Activated CD4-positive, alpha-beta T cell treated with anti-CD3 and anti-CD28 coated beads, Interleukin-2, amount 10 ng/mL, durations not matched to agents 7 days and 5 days (primary cell): ENCODE results near the gene ZNF614. TPM values are rescaled to one million over a fixed set of nuclear protein-coding genes. Genes with fewer than 3 reads are reported as not detected.
"Not testable (repeated sequence)": the region's sequence is repeated elsewhere in the genome, so short reads cannot be mapped to it uniquely, and the experiment has no call there.

ENCODE experiments used
- CTCF ChIA-PET: fragments of 350-600 bp; sonication (Branson Sonifier 250); formaldehyde crosslinking; loops from one replicate; lab custom pipeline; 2021; ENCODE audit warnings: antibody characterized with exemption; lab: Charles Lee
- POLR2A ChIA-PET: fragments of 350-600 bp; sonication (Branson Sonifier 250); formaldehyde crosslinking; loops from one replicate; lab custom pipeline; 2021; ENCODE audit warnings: antibody characterized with exemption; lab: Charles Lee
- DNase-seq: peaks from one replicate; pipeline ENCODE4 v3.0.0-alpha.2; 2020
- H3K27ac Mint-ChIP-seq: one replicate; pipeline ENCODE4 v1.8.0; 2021; ENCODE audit warnings: mild to moderate bottlenecking, moderate library complexity, mixed read lengths
- H3K27me3 Mint-ChIP-seq: one replicate; pipeline ENCODE4 v1.8.0; 2021; ENCODE audit warnings: mixed read lengths
- H3K36me3 Mint-ChIP-seq: one replicate; pipeline ENCODE4 v1.8.0; 2021; ENCODE audit warnings: low read depth, mixed read lengths
- H3K4me1 Mint-ChIP-seq: one replicate; pipeline ENCODE4 v1.8.0; 2021; ENCODE audit warnings: mixed read lengths
- H3K4me3 Mint-ChIP-seq: one replicate; pipeline ENCODE4 v1.8.0; 2021; ENCODE audit warnings: mild to moderate bottlenecking, moderate library complexity, mixed read lengths
- H3K9me3 Mint-ChIP-seq: one replicate; pipeline ENCODE4 v1.8.0; 2021; ENCODE audit warnings: mixed read lengths
- total RNA-seq, 2 experiments: library from RNA; stranded (reverse); gene quantifications; one replicate each; pipeline ENCODE4 v1.2.3, GENCODE V29; 2021

The ZNF614 gene
- total RNA-seq: 1 to 10 TPM; 9.0 to 9.9 TPM

DNA sequence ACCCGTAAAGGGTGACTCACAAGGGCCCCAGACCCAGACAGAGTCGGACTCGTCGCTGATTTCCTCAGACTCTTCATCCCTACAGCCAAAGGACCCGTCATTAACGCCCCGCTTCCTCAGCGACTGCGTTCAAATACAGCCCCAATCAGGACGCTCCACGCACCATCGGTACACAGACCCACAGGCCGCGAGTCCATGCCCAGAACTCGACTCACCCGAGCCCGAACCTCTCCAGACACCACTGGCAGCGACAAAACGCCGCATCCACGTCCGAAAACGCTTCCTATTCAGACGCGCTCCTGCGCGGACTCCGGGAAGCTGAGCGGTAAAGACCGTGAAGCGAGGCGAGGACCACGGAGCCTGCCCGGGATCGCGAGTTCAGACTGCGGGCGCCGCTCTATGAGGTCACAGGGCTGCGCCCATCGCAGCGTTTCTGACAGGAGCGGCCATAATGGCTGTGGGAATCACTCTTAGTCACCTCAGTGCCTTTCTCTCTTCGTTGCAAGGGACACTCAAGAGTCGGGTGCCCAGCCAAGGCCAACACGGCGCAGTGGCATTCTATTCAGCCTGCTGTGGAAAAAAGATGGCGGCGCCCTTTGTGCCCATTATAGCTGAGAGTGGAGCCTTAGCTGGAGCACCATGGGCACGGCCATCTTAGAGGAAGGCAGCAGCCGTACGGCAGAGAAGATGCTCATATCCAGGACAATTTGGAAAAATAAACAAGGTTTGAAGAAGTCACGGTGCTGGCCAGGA, at the start of gene ZNF614:
ZNF614 (minus strand) TSS at position 353 of the 753 bp plus-strand sequence. CDS start 2,634 bp downstream, outside the sequence.
- POLR2A ChIA-PET: no interaction called here
- Mint-ChIP-seq H3K9me3 (peaks cover 54% of the 10 kb centered on the region), H3K27me3 (no peaks in the 10 kb centered on the region)

DNA sequence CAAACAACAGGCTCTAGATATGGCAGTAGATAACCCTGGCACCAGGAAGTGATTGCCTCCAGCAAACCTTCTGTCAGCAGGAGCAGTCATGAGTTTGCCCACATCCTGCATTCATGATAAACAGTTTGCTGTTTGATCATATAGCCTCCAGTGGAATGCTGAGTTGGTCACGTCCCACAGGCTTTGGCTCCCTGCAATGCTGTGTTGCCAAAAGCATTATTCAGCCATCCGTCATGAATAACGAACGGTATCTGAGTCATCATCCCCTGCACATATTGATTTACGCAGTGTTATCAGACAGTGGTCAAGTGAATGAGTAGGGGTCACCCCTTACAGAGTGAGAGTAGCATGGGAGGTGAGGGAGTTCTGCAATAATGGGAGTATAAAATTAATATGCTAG, 42.3 kb upstream of the ZNF614 start:
- peaks cover 95% of the 10 kb centered on the region for H3K36me3 Mint-ChIP-seq
- H3K27ac Mint-ChIP-seq: no peak overlapping the region
- DNase-seq: no peak
- no peaks in the 10 kb centered on the region for H3K27me3 Mint-ChIP-seq
- ChIA-PET POLR2A (no interaction called here), CTCF (interaction anchor here (0.6 kb wide), 1 partner anchor 299 kb away, joined by 3 read pairs; the partner anchor contains the start of gene ZNF880)
- H3K4me3 Mint-ChIP-seq: no peak overlapping the region
- peaks cover 74% of the 10 kb centered on the region for H3K9me3 Mint-ChIP-seq
- H3K4me1 Mint-ChIP-seq: no peaks in the 10 kb centered on the region

More for the DNA sequence above, at the start of gene ZNF614:
- Mint-ChIP-seq H3K36me3 (peaks cover 76% of the 10 kb centered on the region), H3K4me1 (peaks cover 21% of the 10 kb centered on the region), H3K4me3 (peak within 1 kb of the TSS; percentile 85), H3K27ac (peak within 1 kb of the TSS; percentile 98)
- CTCF ChIA-PET: interaction anchor here (0.6 kb wide), 2 partner anchors 17 to 21 kb away, joined by 3 read pairs; no protein-coding TSS in a partner anchor
- DNase-seq: peak; percentile 88

DNA sequence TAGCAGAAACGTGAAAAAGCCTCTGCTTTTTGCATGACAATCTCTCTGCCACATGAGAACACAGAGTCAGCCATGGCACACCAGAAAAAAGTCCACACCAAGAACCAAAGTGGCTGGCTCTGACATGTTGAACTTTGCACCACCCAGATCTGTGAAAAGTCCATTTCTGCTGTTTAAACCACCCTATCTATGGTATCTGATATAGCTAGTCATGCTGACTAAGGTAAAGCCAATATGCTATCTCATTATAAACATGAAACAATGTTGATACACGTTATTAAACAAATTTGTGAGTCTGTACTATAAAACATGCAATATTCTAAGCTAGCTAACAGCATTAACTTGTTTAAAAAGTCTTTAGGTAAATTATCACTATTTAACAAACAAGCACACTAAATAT, 41.5 kb upstream of the ZNF614 start:
- peaks cover 73% of the 10 kb centered on the region for H3K9me3 Mint-ChIP-seq
- no peak overlapping the region for H3K4me3 Mint-ChIP-seq
- no peak overlapping the region for H3K27ac Mint-ChIP-seq
- no peak for DNase-seq
- ChIA-PET POLR2A (no interaction called here), CTCF (no interaction called here)
- H3K36me3 Mint-ChIP-seq: peaks cover 95% of the 10 kb centered on the region
- H3K27me3 Mint-ChIP-seq: no peaks in the 10 kb centered on the region
- no peaks in the 10 kb centered on the region for H3K4me1 Mint-ChIP-seq

DNA sequence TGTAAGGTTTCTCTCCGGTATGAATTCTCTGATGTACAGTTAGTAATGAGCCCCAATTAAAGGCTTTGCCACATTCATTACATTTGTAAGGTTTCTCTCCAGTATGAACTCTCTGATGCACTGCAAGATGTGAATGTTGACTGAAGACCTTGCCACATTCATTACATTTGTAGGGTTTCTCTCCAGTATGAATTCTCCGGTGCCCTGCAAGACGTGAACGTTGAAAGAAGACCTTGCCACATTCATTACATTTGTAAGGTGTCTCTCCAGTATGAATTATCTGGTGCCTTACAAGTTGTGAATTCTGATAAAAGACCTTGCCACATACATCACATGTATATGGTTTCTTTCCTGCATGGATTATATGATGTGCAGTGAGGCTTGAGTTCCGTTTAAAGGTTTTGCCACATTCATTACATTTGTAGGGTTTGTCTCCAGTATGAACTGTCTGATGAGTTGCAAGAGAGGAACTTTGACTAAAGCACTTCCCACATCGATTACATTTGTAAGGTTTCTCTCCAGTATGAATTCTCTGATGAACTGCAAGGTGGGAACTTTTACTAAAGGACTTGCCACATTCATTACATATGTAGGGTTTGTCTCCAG, 38.2 kb upstream of the ZNF614 start:
- peaks cover 65% of the 10 kb centered on the region for H3K9me3 Mint-ChIP-seq
- ChIA-PET CTCF (no interaction called here), POLR2A (no interaction called here)
- no peak overlapping the region for H3K4me3 Mint-ChIP-seq
- peaks cover 85% of the 10 kb centered on the region for H3K36me3 Mint-ChIP-seq
- DNase-seq: no peak
- H3K27me3 Mint-ChIP-seq: no peaks in the 10 kb centered on the region
- H3K27ac Mint-ChIP-seq: no peak overlapping the region
- no peaks in the 10 kb centered on the region for H3K4me1 Mint-ChIP-seq

DNA sequence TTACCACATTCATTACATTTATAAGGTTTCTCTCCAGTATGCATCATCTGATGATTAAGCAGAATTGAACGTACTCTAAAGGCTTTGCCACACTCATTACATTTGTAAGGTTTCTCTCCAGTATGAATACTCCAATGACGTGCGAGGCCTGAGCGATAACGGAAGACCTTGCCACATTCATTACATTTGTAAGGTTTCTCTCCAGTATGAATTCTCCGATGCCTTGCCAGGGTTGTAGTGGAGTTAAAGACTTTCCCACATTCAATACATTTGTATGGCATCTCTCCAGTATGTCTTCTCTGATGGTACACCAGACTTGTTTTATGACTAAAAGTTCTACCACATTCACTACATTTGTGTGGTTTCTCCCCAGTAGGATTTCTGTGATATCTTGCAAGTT, 37.2 kb upstream of the ZNF614 start:
- Mint-ChIP-seq H3K27ac (no peak overlapping the region), H3K4me1 (no peaks in the 10 kb centered on the region), H3K27me3 (no peaks in the 10 kb centered on the region), H3K9me3 (peaks cover 65% of the 10 kb centered on the region), H3K4me3 (no peak overlapping the region), H3K36me3 (peaks cover 84% of the 10 kb centered on the region)
- ChIA-PET POLR2A (no interaction called here), CTCF (interaction anchor here (0.6 kb wide), 1 partner anchor 628 kb away, joined by 3 read pairs; no protein-coding TSS in a partner anchor)
- no peak for DNase-seq

DNA sequence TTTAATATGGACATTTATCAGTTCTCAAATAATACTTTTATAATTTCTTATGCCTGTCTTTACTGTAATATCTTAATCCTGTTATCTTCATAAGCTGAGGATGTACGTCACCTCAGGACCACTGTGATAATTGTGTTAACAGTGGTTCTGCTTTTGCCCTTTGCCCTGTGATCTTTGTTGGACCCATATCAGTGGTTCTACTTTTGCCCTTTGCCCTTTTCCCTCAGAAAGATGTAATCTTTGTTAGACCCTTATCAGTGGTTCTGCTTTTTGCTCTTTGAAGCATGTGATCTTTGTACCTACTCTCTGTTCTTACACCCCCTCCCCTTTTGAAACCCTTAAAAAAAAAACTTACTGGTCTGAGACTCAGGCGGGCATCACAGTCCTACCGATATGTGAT, 28.3 kb upstream of the ZNF614 start:
- H3K4me3 Mint-ChIP-seq, CTCF ChIA-PET, H3K4me1 Mint-ChIP-seq, H3K27me3 Mint-ChIP-seq, H3K27ac Mint-ChIP-seq, DNase-seq, POLR2A ChIA-PET: not testable (repeated sequence)
- Mint-ChIP-seq H3K9me3 (peaks cover 68% of the 10 kb centered on the region), H3K36me3 (peaks cover 56% of the 10 kb centered on the region)

DNA sequence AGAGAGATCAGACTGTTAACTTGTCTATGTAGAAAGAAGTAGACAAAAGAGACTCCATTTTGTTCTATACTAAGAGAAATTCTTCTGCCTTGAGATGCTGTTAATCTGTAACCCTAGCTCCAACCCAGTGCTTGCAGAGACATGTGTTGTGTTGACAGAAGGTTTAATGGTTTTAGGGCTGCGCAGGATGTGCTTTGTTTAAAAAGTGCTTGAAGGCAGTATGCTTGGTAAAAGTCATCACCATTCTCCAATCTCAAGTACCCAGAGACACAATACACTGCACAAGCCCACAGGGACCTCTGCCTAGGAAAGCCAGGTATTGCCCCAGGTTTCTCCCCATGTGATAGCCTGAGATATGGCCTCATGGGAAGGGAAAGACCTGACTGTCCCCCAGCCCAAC, 23.6 kb upstream of the ZNF614 start:
- POLR2A ChIA-PET: not testable (repeated sequence)

DNA sequence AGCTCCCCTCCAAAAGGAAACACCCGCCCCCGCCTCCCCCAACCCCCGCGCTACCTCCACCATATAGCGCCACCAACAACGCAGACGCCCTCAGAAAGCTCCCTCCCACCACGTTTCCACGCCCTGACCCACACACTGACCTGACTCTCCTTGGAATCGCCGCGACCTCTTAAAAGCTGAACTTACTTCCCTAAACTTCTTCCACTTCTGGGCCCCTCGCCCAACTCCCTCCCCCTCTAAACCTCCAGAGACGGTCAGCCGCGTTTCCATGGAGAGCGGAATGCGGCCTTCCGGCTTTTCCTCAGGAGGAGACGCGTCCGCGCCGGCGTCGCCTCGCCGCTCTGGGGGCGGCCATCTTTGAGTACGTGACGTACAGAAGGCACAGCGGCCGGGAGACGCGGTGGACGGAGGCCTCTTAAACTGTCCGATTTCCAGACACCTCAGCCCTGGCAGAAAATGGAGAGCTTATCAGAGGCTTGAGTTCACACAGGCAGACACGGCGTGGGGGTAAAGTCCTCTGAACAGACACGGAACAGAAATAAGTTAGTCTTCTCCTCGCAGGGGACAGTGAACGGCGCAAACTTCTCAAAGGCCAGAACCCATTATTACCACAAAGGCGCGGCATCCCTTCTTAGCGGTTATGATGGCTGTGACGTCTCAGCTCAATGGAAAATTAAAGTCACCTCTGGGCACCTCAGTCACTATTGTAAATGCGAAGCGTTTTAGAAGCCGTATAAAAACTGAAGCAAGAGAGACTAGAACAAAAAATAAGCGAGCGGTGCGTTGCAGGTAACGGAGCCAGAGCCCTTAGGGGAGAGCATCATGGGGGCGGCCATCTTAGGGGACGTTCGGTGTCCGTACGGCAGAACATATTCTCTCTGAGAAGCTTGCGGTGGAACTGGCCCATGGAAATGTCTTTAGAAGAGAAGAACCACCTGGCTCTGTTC, 20.6 kb upstream of the ZNF614 start, which contains the start of gene ZNF432:
ZNF432 (minus strand) TSS at position 284 of the 947 bp plus-strand sequence. CDS start 1,970 bp downstream, outside the sequence.
- H3K9me3 Mint-ChIP-seq: peaks cover 51% of the 10 kb centered on the region
- H3K27me3 Mint-ChIP-seq: no peaks in the 10 kb centered on the region
- H3K27ac Mint-ChIP-seq: peak within 1 kb of the TSS; percentile 98
- POLR2A ChIA-PET: interaction anchor here (0.5 kb wide), 1 partner anchor 561 kb away, joined by 3 read pairs; no protein-coding TSS in a partner anchor
- H3K36me3 Mint-ChIP-seq: peaks cover 81% of the 10 kb centered on the region
- CTCF ChIA-PET: interaction anchor here (0.8 kb wide), 2 partner anchors 9 to 20 kb away, joined by 3 read pairs; no protein-coding TSS in a partner anchor
- peak; percentile 80 for DNase-seq
- H3K4me1 Mint-ChIP-seq: peaks cover 23% of the 10 kb centered on the region
- H3K4me3 Mint-ChIP-seq: peak within 1 kb of the TSS; percentile 98

More for the DNA sequence above, 23.6 kb upstream of the ZNF614 start:
- Mint-ChIP-seq H3K36me3 (peaks cover 77% of the 10 kb centered on the region), H3K4me1 (peaks cover 23% of the 10 kb centered on the region), H3K9me3 (peaks cover 58% of the 10 kb centered on the region)
- H3K4me3 Mint-ChIP-seq, DNase-seq, CTCF ChIA-PET, H3K27ac Mint-ChIP-seq, H3K27me3 Mint-ChIP-seq: not testable (repeated sequence)

DNA sequence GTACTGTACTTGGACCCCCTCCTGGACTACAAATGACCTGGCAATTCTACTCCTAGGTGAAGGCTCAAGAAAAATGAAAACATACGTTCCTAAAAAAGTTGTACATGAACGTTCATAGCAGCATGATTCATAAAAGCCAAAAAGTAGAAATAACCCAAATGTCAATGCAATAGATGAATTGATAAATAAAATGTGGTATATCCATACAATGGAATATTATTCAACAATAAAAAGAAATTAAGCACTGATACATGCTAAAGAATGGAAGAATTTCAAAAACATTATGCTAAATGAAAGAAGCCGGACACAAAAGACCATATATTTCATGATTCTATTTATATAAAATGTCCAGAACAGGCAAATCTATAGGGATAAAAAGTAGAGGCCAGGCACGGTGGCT, 11.0 kb upstream of the ZNF614 start:
- Mint-ChIP-seq H3K36me3 (peaks cover 93% of the 10 kb centered on the region), H3K27me3 (no peaks in the 10 kb centered on the region), H3K4me3 (no peak overlapping the region), H3K4me1 (no peaks in the 10 kb centered on the region), H3K9me3 (peaks cover 44% of the 10 kb centered on the region), H3K27ac (no peak overlapping the region)
- no peak for DNase-seq
- POLR2A ChIA-PET: no interaction called here
- CTCF ChIA-PET: interaction anchor here (0.6 kb wide), 1 partner anchor 9 kb away, joined by 3 read pairs; the partner anchor contains the start of gene ZNF432

DNA sequence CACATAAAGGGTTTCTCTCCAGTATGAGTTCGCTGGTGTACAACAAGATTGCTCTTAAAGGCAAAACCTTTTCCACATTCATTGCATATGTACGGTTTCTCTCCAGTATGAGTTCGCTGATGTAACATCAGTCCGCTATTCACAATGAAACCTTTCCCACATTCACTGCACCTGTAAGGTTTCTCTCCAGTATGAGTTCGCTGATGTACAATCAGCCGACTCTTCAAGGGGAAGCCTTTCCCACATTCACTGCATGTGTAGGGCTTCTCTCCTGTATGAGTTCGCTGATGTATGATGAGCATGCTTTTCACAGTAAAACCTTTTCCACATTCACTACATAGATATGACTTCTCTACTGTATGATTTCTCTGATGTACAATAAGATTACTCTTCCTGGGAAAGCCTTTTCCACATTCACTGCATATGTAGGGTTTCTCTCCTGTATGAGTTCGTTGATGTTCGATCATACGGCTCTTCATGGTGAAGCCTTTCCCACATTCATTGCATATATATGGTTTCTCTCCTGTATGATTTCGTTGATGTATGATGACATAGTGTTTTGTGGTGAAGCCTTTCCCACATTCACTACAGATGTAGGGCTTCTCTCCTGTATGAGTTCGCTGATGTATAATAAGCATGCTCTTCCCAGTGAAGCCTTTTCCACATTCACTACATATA, 6.0 kb upstream of the ZNF614 start:
- no peaks in the 10 kb centered on the region for H3K27me3 Mint-ChIP-seq
- H3K9me3 Mint-ChIP-seq: peaks cover 55% of the 10 kb centered on the region
- CTCF ChIA-PET: no interaction called here
- H3K4me3 Mint-ChIP-seq: no peak overlapping the region
- peaks cover 84% of the 10 kb centered on the region for H3K36me3 Mint-ChIP-seq
- no peak overlapping the region for H3K27ac Mint-ChIP-seq
- POLR2A ChIA-PET: no interaction called here
- DNase-seq: no peak
- H3K4me1 Mint-ChIP-seq: peaks cover 3% of the 10 kb centered on the region

DNA sequence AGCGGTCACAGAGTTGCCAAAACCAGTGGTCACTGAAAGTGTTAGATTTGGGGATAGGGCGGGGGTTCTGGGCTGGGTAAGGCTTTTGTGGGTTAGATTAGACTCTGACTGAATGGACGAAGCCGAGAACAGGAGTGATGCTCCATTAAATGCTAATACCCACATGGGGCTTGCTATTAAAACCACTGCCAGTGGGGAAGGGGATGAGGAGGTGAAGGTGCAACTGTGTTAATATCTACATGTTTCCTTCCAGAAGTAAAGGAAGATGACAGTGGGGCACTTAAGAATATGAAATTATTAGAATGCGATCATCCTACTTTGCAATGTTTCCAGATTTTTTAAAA, 573 bp upstream of the ZNF614 start:
- Mint-ChIP-seq H3K27me3 (no peaks in the 10 kb centered on the region), H3K36me3 (peaks cover 75% of the 10 kb centered on the region), H3K9me3 (peaks cover 50% of the 10 kb centered on the region), H3K4me1 (peaks cover 21% of the 10 kb centered on the region), H3K27ac (peak overlapping the region; percentile 98), H3K4me3 (peak overlapping the region; percentile 85)
- ChIA-PET POLR2A (no interaction called here), CTCF (interaction anchor here (0.6 kb wide), 2 partner anchors 17 to 21 kb away, joined by 3 read pairs; no protein-coding TSS in a partner anchor)
- DNase-seq: no peak
